Activated T-helper 2 cell treated with anti-CD3 and anti-CD28 coated beads, Interferon-gamma antibody, Interleukin-2, Interleukin-4, amounts not matched to agents 10 μg/mL and 5 μg/mL and 100 μg/mL, durations not matched to agents 14 hours and 24 hours and 36 hours (primary cell): ENCODE results near the gene VPS50. TPM values are rescaled to one million over a fixed set of nuclear protein-coding genes. Genes with fewer than 3 reads are reported as not detected.

Experiments used
- DNase-seq: peaks from one replicate; pipeline ENCODE4 v3.0.0; 2021; ENCODE audit warnings: low spot score
- H3K27ac Mint-ChIP-seq: one replicate; pipeline ENCODE4 v1.8.0; 2021; ENCODE audit warnings: mixed read lengths
- H3K27me3 Mint-ChIP-seq: one replicate; pipeline ENCODE4 v1.8.0; 2021; ENCODE audit warnings: low read depth, mixed read lengths
- H3K36me3 Mint-ChIP-seq: one replicate; pipeline ENCODE4 v1.8.0; 2021; ENCODE audit warnings: low read depth, mixed read lengths
- H3K4me1 Mint-ChIP-seq: one replicate; pipeline ENCODE4 v1.8.0; 2021; ENCODE audit warnings: low read depth, mixed read lengths
- H3K4me3 Mint-ChIP-seq: one replicate; pipeline ENCODE4 v1.8.0; 2021; ENCODE audit warnings: low read depth, mild to moderate bottlenecking, moderate library complexity, mixed read lengths
- H3K9me3 Mint-ChIP-seq: one replicate; pipeline ENCODE4 v1.8.0; 2021; ENCODE audit warnings: mixed read lengths
- intact Hi-C: fragments of 100-400 bp; cut with micrococcal nuclease; formaldehyde crosslinking; loops from one replicate; pipeline ENCODE4 v1.15.1; 2023
- total RNA-seq: library from RNA; stranded (reverse); gene quantifications from 2 replicates; pipeline ENCODE4 v1.2.3, GENCODE V29; 2022

The VPS50 gene
- total RNA-seq, 1 donor from 2014 or later, result 15.6 TPM

GRCh38 chr7:93399642-93400041 lies 167.5 kb downstream of the VPS50 start:
- DNase-seq, result no peak
- intact Hi-C loops, result no loop called here
- Mint-ChIP-seq H3K4me3 (no peak overlapping the region), H3K36me3 (no peaks in the 10 kb centered on the region), H3K9me3 (no peaks in the 10 kb centered on the region), H3K4me1 (no peaks in the 10 kb centered on the region), H3K27me3 (no peaks in the 10 kb centered on the region), H3K27ac (no peak overlapping the region)

- intact Hi-C loops, result no loop called here
- no peaks in the 10 kb centered on the region for H3K9me3 Mint-ChIP-seq
- no peaks in the 10 kb centered on the region for H3K4me1 Mint-ChIP-seq
- DNase-seq, result no peak
- no peak overlapping the region for H3K27ac Mint-ChIP-seq
- no peaks in the 10 kb centered on the region for H3K27me3 Mint-ChIP-seq
- no peak overlapping the region for H3K4me3 Mint-ChIP-seq
- no peaks in the 10 kb centered on the region for H3K36me3 Mint-ChIP-seq
Observed at GRCh38 chr7:93402944-93403343, 170.8 kb downstream of the VPS50 start.

- intact Hi-C loops, result no loop called here
- Mint-ChIP-seq H3K4me3 (no peak overlapping the region), H3K27me3 (no peaks in the 10 kb centered on the region), H3K9me3 (no peaks in the 10 kb centered on the region), H3K27ac (no peak overlapping the region), H3K4me1 (no peaks in the 10 kb centered on the region), H3K36me3 (no peaks in the 10 kb centered on the region)
- DNase-seq, result no peak
Observed at GRCh38 chr7:93407239-93407638, 175.1 kb downstream of the VPS50 start.

- no peak for DNase-seq
- Mint-ChIP-seq H3K27ac (no peak overlapping the region), H3K9me3 (no peaks in the 10 kb centered on the region), H3K27me3 (no peaks in the 10 kb centered on the region), H3K36me3 (no peaks in the 10 kb centered on the region), H3K4me3 (no peak overlapping the region), H3K4me1 (no peaks in the 10 kb centered on the region)
- intact Hi-C loops, result no loop called here
Observed at GRCh38 chr7:93409324-93409723, 177.2 kb downstream of the VPS50 start.

Other genes with a start within 250 kb of the VPS50 start
- gene SAMD9, start 114.4 kb upstream of the VPS50 start, total RNA-seq, result 9.3 and 9.4 TPM in 2 replicates
- 12.6 and 15.3 TPM in 2 replicates for gene SAMD9L, start 84.0 kb upstream of the VPS50 start, total RNA-seq
- not detected in 2 replicates for gene HEPACAM2, start 5.9 kb upstream of the VPS50 start, total RNA-seq